Body of pancreas (tissue), 4 donors: ENCODE measurements around the gene ZDHHC1. TPM values are rescaled to one million over a fixed set of nuclear protein-coding genes. Genes with fewer than 3 reads are reported as not detected.
A peak's percentile ranks its signal among the peaks of the same experiment; 100 is the strongest.

Experiments used
- ATAC-seq: fragments of 150-250 bp; one replicate; pipeline ENCODE4 v1.9.1; 2016
- DNase-seq, 4 donors: peaks; one replicate each; pipeline ENCODE4 v3.0.0-alpha.2; 2019
- H3K27ac ChIP-seq, 4 donors: fragments of 200-600 bp; sonication (generic); 1 replicate in 3 of 4; 2 replicates in 1 of 4; pipeline versions ENCODE4 v1.5.1 to v1.6.1; 2016 to 2019; ENCODE audit warnings: mild to moderate bottlenecking in 1 of 4, mixed read lengths in 1 of 4, moderate library complexity in 1 of 4
- H3K27me3 ChIP-seq, 2 donors: fragments of 200-600 bp; sonication (generic); one replicate each; pipeline ENCODE4 v1.6.0; 2016; ENCODE audit warnings: mild to moderate bottlenecking in 1 of 2
- H3K36me3 ChIP-seq, 2 donors: fragments of 200-600 bp; sonication (generic); replicated peaks in 1 of 2; 2 replicates each; pipeline ENCODE4 v1.5.1; 2016; ENCODE audit warnings: low read depth in 2 of 2; ENCODE audit not compliant: insufficient read depth in 1 of 2
- H3K4me1 ChIP-seq: fragments of 200-600 bp; sonication (generic); one replicate; pipeline ENCODE4 v1.6.0; 2016
- H3K4me3 ChIP-seq, 2 donors: fragments of 200-600 bp; sonication (generic); 1 replicate in 1 of 2; 2 replicates in 1 of 2; pipeline ENCODE4 v1.5.1; 2016 to 2019
- H3K9me3 ChIP-seq, 3 donors: fragments of 200-600 bp; sonication (generic); 1 replicate in 2 of 3; 2 replicates in 1 of 3; pipeline ENCODE4 v1.5.1; 2016
- CTCF ChIP-seq, 7 experiments: fragments of 450-650 bp in 4 of 7; fragments of 200-600 bp in 3 of 7; sonication (generic) in 3 of 7; IDR thresholded peaks; one replicate each; pipeline ENCODE4 v1.5.1; 2016 to 2019; ENCODE audit warnings: antibody characterized with exemption in 7 of 7
- POLR2A ChIP-seq, 3 donors: fragments of 450-650 bp; IDR thresholded peaks; one replicate each; pipeline ENCODE4 v1.6.1; 2016; ENCODE audit warnings: antibody characterized with exemption in 3 of 3, mild to moderate bottlenecking in 2 of 3
- WGBS, 2 donors: methylation state at CpG; one replicate each; pipeline ENCODE4 v1.1.5; 2017; 5-methylcytosine and 5-hydroxymethylcytosine counted together
- intact Hi-C: fragments of 100-400 bp; cut with DNase I; formaldehyde crosslinking; loops from one replicate; pipeline ENCODE4 v1.15.1; 2023
- total RNA-seq, 2 donors: library from RNA; depleted of rRNA; stranded (reverse); fragments of >200 nt; gene quantifications; one replicate each; pipeline ENCODE4 v1.1.0, GENCODE V29; 2016

ZDHHC1 gene
- total RNA-seq, 2 donors from 2014 or later: 13.0 to 57.0 TPM

- TF ChIP-seq POLR2A (IDR thresholded peaks at IDR 0.05) (peak; percentile 9 to 30 (median 19)), CTCF (IDR thresholded peaks at IDR 0.05) (peak in 4 of 7 experiments; percentile 16 to 58 (median 34))
- Histone ChIP-seq H3K4me1 (peaks cover 35% of the 10 kb centered on the region), H3K27me3 (no peaks in the 10 kb centered on the region), H3K9me3 (no peaks in the 10 kb centered on the region), H3K36me3 (no peaks in the 10 kb centered on the region), H3K4me3 (peak within 1 kb of the TSS; percentile 1 to 11), H3K27ac (peak within 1 kb of the TSS; percentile 68 to 90 (median 88))
- WGBS, 2 donors: 0 to 1% methylated on average over 1 to 84 of the region's 87 CpGs
- peak; percentile 75 to 83 (median 81) for DNase-seq
- peak; percentile 82 for ATAC-seq
- intact Hi-C loops: no loop called here
Observed at GRCh38 chr16:67430977-67431774, 14.9 kb upstream of the ZDHHC1 start, which contains the start of gene HSD11B2. Gene HSD11B2, plus strand, starts transcription at chr16:67431121. Its CDS starts 128 bp downstream, at chr16:67431249.

- peak in 3 of 7 experiments; percentile 15 to 31 (median 21) for TF ChIP-seq CTCF (IDR thresholded peaks at IDR 0.05)
- TF ChIP-seq POLR2A (IDR thresholded peaks at IDR 0.05): peak; percentile 11 to 53 (median 46)
- H3K4me3 ChIP-seq: peak overlapping the region; percentile 1 to 11
- 0% methylated on average over 53 of the region's 53 CpGs; no CpG with 5 or more reads in 1 of the 2 donors for WGBS, 2 donors
- no peak for DNase-seq
- peaks cover 35% of the 10 kb centered on the region for H3K4me1 ChIP-seq
- peak; percentile 49 for ATAC-seq
- peak overlapping the region; percentile 68 to 90 (median 88) for H3K27ac ChIP-seq
- no peaks in the 10 kb centered on the region for H3K36me3 ChIP-seq
- H3K27me3 ChIP-seq: no peaks in the 10 kb centered on the region
- H3K9me3 ChIP-seq: no peaks in the 10 kb centered on the region
- intact Hi-C loops: no loop called here
Observed at GRCh38 chr16:67430504-67430976, 14.3 kb upstream of the ZDHHC1 start.

- no peaks in the 10 kb centered on the region for H3K36me3 ChIP-seq
- H3K27ac ChIP-seq: peak overlapping the region; percentile 68 to 90 (median 88)
- peaks cover 38% of the 10 kb centered on the region for H3K4me1 ChIP-seq
- no peaks in the 10 kb centered on the region for H3K9me3 ChIP-seq
- no peak for ATAC-seq
- intact Hi-C loops: loop anchor here (5.0 kb wide), 1 partner anchor 37 kb away; no protein-coding TSS in a partner anchor
- 43% methylated on average over 13 of the region's 13 CpGs; no CpG with 5 or more reads in 1 of the 2 donors for WGBS, 2 donors
- DNase-seq: no peak
- H3K27me3 ChIP-seq: no peaks in the 10 kb centered on the region
- peak overlapping the region in 1 of 2 donors; percentile 1 for H3K4me3 ChIP-seq
- TF ChIP-seq POLR2A (IDR thresholded peaks at IDR 0.05): no peak
- no peak for TF ChIP-seq CTCF (IDR thresholded peaks at IDR 0.05)
Observed at GRCh38 chr16:67429799-67430503, 13.7 kb upstream of the ZDHHC1 start.

- H3K4me1 ChIP-seq: peaks cover 46% of the 10 kb centered on the region
- H3K27ac ChIP-seq: no peak overlapping the region
- 91 to 92% methylated on average over 3 of the region's 3 CpGs for WGBS, 2 donors
- ATAC-seq: no peak
- no peak for DNase-seq
- TF ChIP-seq CTCF (IDR thresholded peaks at IDR 0.05) (no peak), POLR2A (IDR thresholded peaks at IDR 0.05) (no peak)
- H3K4me3 ChIP-seq: no peak overlapping the region
- H3K9me3 ChIP-seq: no peaks in the 10 kb centered on the region
- no peaks in the 10 kb centered on the region for H3K27me3 ChIP-seq
- intact Hi-C loops: loop anchor here (5.0 kb wide), 1 partner anchor 38 kb away; no protein-coding TSS in a partner anchor
- H3K36me3 ChIP-seq: no peaks in the 10 kb centered on the region
Observed at GRCh38 chr16:67429053-67429798, 12.9 kb upstream of the ZDHHC1 start.
